Esophagus muscularis mucosa (tissue), 4 donors: ENCODE results near the gene DDX24. TPM values are rescaled to one million over a fixed set of nuclear protein-coding genes. Genes with fewer than 3 reads are reported as not detected.

Experiments used
- DNase-seq: peaks from one replicate; pipeline ENCODE4 v3.0.0-alpha.2; 2017; ENCODE audit errors: extremely low spot score
- H3K27ac ChIP-seq, 4 donors: fragments of 200-600 bp; sonication (generic); replicated peaks in 1 of 4; 1 replicate in 3 of 4; 2 replicates in 1 of 4; pipeline ENCODE4 v1.5.1; 2016 to 2019; ENCODE audit warnings: mild to moderate bottlenecking in 1 of 4
- H3K27me3 ChIP-seq, 4 donors: fragments of 200-600 bp; sonication (generic); one replicate each; pipeline versions ENCODE4 v1.5.1 to v1.6.0; 2016 to 2019
- H3K36me3 ChIP-seq, 4 donors: fragments of 200-600 bp; sonication (generic); one replicate each; pipeline ENCODE4 v1.5.1; 2016 to 2019
- H3K4me1 ChIP-seq, 4 donors: fragments of 200-600 bp; sonication (generic); one replicate each; pipeline ENCODE4 v1.5.1; 2016 to 2019
- H3K4me3 ChIP-seq, 4 donors: fragments of 200-600 bp; sonication (generic); 1 replicate in 2 of 4; 2 replicates in 2 of 4; pipeline ENCODE4 v1.5.1; 2016 to 2019; ENCODE audit warnings: mild to moderate bottlenecking in 4 of 4, moderate library complexity in 1 of 4
- H3K9me3 ChIP-seq, 4 donors: fragments of 200-600 bp; sonication (generic); 1 replicate in 3 of 4; 2 replicates in 1 of 4; pipeline ENCODE4 v1.5.1; 2016 to 2019
- EP300 ChIP-seq: sonication (generic); formaldehyde crosslinking; IDR thresholded peaks from one replicate; pipeline ENCODE4 v1.6.1; 2017; ENCODE audit warnings: antibody characterized with exemption
- POLR2A ChIP-seq: fragments of 450-650 bp; IDR thresholded peaks from one replicate; pipeline ENCODE4 v1.6.1; 2017; ENCODE audit warnings: antibody characterized with exemption, moderate library complexity, mild to moderate bottlenecking, low read depth
- POLR2AphosphoS5 ChIP-seq, 2 donors: sonication (generic); formaldehyde crosslinking; IDR thresholded peaks; one replicate each; pipeline ENCODE4 v1.6.1; 2017; ENCODE audit warnings: antibody characterized with exemption in 2 of 2
- WGBS: methylation state at CpG from one replicate; pipeline ENCODE4 v1.1.5; 2018; 5-methylcytosine and 5-hydroxymethylcytosine counted together
- intact Hi-C: fragments of 100-400 bp; cut with DNase I; formaldehyde crosslinking; loops from one replicate; pipeline ENCODE4 v1.15.1; 2023
- total RNA-seq, 4 donors: library from RNA; depleted of rRNA; stranded (reverse); fragments of >200 nt; gene quantifications; one replicate each; pipeline versions ENCODE4 v1.1.0 to v1.2.1, GENCODE V29; 2016
- TF ChIP-seq, protein P1 (sequence below), 3 experiments: fragments of 200-600 bp in 2 of 3; fragments of 450-650 bp in 1 of 3; sonication (generic) in 2 of 3; IDR thresholded peaks; one replicate each; pipeline ENCODE4 v1.5.1; 2017 to 2019; ENCODE audit warnings: antibody characterized with exemption in 3 of 3, mild to moderate bottlenecking in 2 of 3, moderate library complexity in 1 of 3

DDX24 gene
- total RNA-seq, 4 donors from 2014 or later: 142 to 215 (median 176) TPM

DNA sequence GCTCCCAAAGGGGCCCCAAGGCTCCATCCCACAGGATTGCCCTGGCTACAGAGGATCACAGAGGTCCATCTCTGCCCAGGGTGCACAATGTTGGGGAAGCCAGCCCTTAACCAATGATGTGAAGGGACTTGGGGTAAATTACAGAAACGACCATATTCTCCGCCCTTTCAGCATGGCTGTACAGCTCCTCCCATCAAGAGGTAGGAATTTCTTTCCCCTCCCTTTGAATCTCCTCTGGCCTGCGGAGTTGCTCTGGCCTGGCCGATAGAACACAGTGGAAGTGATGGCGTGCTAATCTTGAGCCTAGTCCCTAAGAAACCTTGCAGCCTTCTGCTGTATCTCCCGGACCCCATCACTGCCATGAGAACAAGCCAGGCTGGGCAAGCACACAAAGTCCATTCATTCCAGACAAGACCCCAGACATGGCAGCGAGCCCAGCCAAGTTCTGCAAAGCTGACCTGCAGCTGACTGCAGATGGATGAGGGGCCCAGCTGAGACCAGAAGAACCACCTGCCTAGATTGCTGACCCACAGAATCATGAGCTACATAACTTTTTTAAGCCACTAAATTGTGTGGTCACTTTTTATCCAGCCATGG lies 22.6 kb upstream of the DDX24 start:
- H3K36me3 ChIP-seq: peaks cover 0 to under 1% (median 0%) of the 10 kb centered on the region in 4 donors
- no peaks in the 10 kb centered on the region for H3K9me3 ChIP-seq
- intact Hi-C loops: no loop called here
- TF ChIP-seq, protein P1, sequence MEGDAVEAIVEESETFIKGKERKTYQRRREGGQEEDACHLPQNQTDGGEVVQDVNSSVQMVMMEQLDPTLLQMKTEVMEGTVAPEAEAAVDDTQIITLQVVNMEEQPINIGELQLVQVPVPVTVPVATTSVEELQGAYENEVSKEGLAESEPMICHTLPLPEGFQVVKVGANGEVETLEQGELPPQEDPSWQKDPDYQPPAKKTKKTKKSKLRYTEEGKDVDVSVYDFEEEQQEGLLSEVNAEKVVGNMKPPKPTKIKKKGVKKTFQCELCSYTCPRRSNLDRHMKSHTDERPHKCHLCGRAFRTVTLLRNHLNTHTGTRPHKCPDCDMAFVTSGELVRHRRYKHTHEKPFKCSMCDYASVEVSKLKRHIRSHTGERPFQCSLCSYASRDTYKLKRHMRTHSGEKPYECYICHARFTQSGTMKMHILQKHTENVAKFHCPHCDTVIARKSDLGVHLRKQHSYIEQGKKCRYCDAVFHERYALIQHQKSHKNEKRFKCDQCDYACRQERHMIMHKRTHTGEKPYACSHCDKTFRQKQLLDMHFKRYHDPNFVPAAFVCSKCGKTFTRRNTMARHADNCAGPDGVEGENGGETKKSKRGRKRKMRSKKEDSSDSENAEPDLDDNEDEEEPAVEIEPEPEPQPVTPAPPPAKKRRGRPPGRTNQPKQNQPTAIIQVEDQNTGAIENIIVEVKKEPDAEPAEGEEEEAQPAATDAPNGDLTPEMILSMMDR (IDR thresholded peaks at IDR 0.05): no peak
- TF ChIP-seq EP300 (no peak), POLR2A (no peak), POLR2AphosphoS5 (IDR thresholded peaks at IDR 0.05) (no peak)
- no peak overlapping the region for H3K27ac ChIP-seq
- H3K27me3 ChIP-seq: no peaks in the 10 kb centered on the region
- DNase-seq: no peak
- no peaks in the 10 kb centered on the region for H3K4me1 ChIP-seq
- 52% methylated on average over 6 of the region's 7 CpGs for WGBS
- H3K4me3 ChIP-seq: no peak overlapping the region

DNA sequence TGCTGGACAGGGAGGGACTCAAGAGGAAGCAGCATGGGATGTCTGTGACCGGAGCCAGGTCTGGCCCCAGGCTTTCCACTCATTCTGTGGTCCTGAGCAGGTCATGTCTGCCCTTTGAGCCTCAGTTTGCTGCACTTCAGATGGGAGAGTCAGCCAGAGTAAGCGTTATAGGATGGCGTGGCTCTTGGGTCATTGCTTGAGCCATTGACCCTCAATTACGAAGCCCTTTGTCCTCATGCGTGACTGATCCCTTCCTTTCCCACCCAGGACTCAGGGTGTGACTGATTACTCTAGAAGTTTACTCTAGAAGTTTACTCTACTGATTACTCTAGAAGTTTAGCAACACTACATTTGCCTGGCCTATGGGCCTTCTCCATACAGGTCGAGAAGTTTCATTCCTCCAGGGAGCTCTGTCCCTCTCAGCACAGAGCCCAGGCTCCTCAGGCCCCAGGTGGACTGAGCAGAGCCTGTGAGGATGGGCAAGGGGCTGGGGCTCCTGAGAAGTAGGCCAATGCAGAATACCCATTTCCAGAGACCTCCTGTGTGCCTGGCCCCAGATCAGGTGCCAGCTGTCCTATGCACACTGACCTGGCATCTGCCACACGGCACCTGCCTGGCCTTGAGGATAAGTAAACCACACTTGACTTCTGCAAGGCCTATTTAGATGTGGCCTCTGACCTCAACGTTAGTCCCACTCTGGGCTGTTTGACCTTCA lies 21.9 kb upstream of the DDX24 start:
- H3K36me3 ChIP-seq: peaks cover 0 to 8% (median 0%) of the 10 kb centered on the region in 4 donors
- no peak for TF ChIP-seq POLR2AphosphoS5 (IDR thresholded peaks at IDR 0.05)
- TF ChIP-seq, protein P1 (IDR thresholded peaks at IDR 0.05): no peak
- TF ChIP-seq EP300: no peak
- TF ChIP-seq POLR2A: no peak
- no peak overlapping the region for H3K27ac ChIP-seq
- H3K4me1 ChIP-seq: no peaks in the 10 kb centered on the region
- H3K27me3 ChIP-seq: no peaks in the 10 kb centered on the region
- intact Hi-C loops: no loop called here
- no peaks in the 10 kb centered on the region for H3K9me3 ChIP-seq
- 81% methylated on average over 8 of the region's 8 CpGs for WGBS
- DNase-seq: no peak
- H3K4me3 ChIP-seq: no peak overlapping the region

DNA sequence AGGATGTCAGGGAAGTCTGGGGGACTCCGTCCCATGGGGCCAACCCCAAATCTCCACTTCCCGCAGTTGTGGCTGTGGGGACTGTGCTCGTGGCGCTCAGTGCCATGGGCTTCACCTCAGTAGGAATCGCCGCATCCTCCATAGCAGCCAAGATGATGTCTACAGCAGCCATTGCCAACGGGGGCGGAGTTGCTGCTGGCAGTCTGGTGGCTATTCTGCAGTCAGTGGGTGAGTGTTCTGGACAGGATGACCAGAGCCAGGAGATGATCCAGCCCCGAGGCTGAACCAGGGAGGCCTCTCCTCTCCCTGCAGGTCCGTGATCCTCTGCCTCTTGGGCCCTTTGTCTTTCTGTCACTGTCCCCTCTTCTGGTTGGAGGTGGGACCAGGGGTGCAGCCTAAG lies 20.7 kb upstream of the DDX24 start:
- no peaks in the 10 kb centered on the region for H3K27me3 ChIP-seq
- H3K27ac ChIP-seq: no peak overlapping the region
- WGBS: 92% methylated on average over 9 of the region's 10 CpGs
- TF ChIP-seq, protein P1 (IDR thresholded peaks at IDR 0.05): no peak
- TF ChIP-seq EP300 (no peak), POLR2AphosphoS5 (IDR thresholded peaks at IDR 0.05) (no peak), POLR2A (no peak)
- no peaks in the 10 kb centered on the region for H3K9me3 ChIP-seq
- intact Hi-C loops: no loop called here
- peaks cover 0 to 17% (median 6%) of the 10 kb centered on the region in 4 donors for H3K36me3 ChIP-seq
- no peak for DNase-seq
- no peaks in the 10 kb centered on the region for H3K4me1 ChIP-seq
- no peak overlapping the region for H3K4me3 ChIP-seq

DNA sequence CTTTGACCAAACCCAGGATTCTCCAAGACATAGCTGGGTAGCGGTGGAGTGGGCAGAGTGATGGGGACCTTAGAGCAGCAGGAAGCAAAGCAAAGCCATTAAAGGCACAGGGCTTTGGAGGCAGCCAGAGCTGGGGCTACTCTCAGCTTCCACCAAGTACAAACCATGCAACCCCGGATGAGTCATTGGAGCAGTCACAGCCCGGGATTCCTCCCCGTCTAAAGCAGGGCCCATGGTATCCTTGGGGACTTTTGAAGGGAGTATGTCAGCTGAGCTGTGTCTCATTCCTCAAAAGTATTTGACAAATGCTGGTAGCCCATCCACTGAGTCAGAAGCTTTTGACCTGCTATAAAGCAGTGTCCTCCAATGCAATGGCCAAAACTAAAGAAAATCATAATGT lies 19.8 kb upstream of the DDX24 start:
- intact Hi-C loops: no loop called here
- DNase-seq: no peak

More for the DNA sequence above, 19.8 kb upstream of the DDX24 start:
- H3K36me3 ChIP-seq: peaks cover 0 to 17% (median 6%) of the 10 kb centered on the region in 4 donors
- 70% methylated on average over 4 of the region's 4 CpGs for WGBS
- no peak overlapping the region for H3K4me3 ChIP-seq
- H3K27ac ChIP-seq: no peak overlapping the region
- TF ChIP-seq POLR2A (no peak), EP300 (no peak), POLR2AphosphoS5 (IDR thresholded peaks at IDR 0.05) (no peak)
- TF ChIP-seq, protein P1 (IDR thresholded peaks at IDR 0.05): no peak
- H3K27me3 ChIP-seq: no peaks in the 10 kb centered on the region
- no peaks in the 10 kb centered on the region for H3K4me1 ChIP-seq
- no peaks in the 10 kb centered on the region for H3K9me3 ChIP-seq
